Neural cell (in vitro differentiated cells): Measurements from ENCODE around the gene UBE2N. TPM values are rescaled to one million over a fixed set of nuclear protein-coding genes. Genes with fewer than 3 reads are reported as not detected.

ENCODE experiments used
- H2AFZ ChIP-seq: fragments of 200-600, 300-800 bp; sonication (generic), shearing (Covaris generic); 2 replicates; pipeline ENCODE4 v1.6.0; 2014; ENCODE audit warnings: low read depth, mild to moderate bottlenecking, antibody characterized with exemption, low read length, moderate library complexity
- H3F3A ChIP-seq: fragments of 200-600 bp; shearing (Covaris generic); 2 replicates; pipeline ENCODE4 v1.6.1; 2016; ENCODE audit warnings: mild to moderate bottlenecking, moderate library complexity, mixed read lengths, antibody characterized with exemption, low read length; ENCODE audit not compliant: insufficient read depth, poor library complexity, severe bottlenecking
- H3K27ac ChIP-seq: fragments of 200-600, 300-800 bp; sonication (generic), shearing (Covaris generic); 2 replicates; pipeline ENCODE4 v1.5.1; 2014; ENCODE audit warnings: mild to moderate bottlenecking, low read length, moderate library complexity
- H3K27me3 ChIP-seq: fragments of 300-800, 200-600 bp; sonication (generic), shearing (Covaris generic); 2 replicates; pipeline ENCODE4 v1.6.0; 2014; ENCODE audit warnings: mild to moderate bottlenecking, low read depth, low read length, moderate library complexity; ENCODE audit not compliant: insufficient read depth
- H3K36me3 ChIP-seq: fragments of 300-800, 200-600 bp; sonication (generic), shearing (Covaris generic); 2 replicates; pipeline ENCODE4 v1.5.1; 2014; ENCODE audit warnings: mild to moderate bottlenecking, antibody characterized with exemption, low read length, moderate library complexity; ENCODE audit not compliant: insufficient read depth
- H3K4me2 ChIP-seq: fragments of 300-800, 200-600 bp; sonication (generic), shearing (Covaris generic); 2 replicates; pipeline ENCODE4 v1.6.0; 2014; ENCODE audit warnings: mild to moderate bottlenecking, low read length
- H3K4me3 ChIP-seq: fragments of 300-800, 200-600 bp; sonication (generic), shearing (Covaris generic); 2 replicates; pipeline ENCODE4 v1.5.1; 2014; ENCODE audit warnings: mild to moderate bottlenecking, low read length, moderate library complexity
- H3K79me2 ChIP-seq: fragments of 200-600 bp; shearing (Covaris generic); replicated peaks from 2 replicates; pipeline ENCODE4 v1.6.0; 2014; ENCODE audit warnings: mild to moderate bottlenecking, low read length, moderate library complexity; ENCODE audit not compliant: insufficient read depth
- H3K9ac ChIP-seq: fragments of 300-800, 200-600 bp; sonication (generic), shearing (Covaris generic); 2 replicates; pipeline ENCODE4 v1.6.1; 2016; ENCODE audit warnings: mild to moderate bottlenecking, low read length, mixed read lengths
- H3K9me2 ChIP-seq: fragments of 200-600 bp; shearing (Covaris generic); 2 replicates; pipeline ENCODE4 v1.6.1; 2016; ENCODE audit warnings: mild to moderate bottlenecking, low read length, mixed read lengths; ENCODE audit not compliant: insufficient read depth
- H3K9me3 ChIP-seq: fragments of 200-600, 300-800 bp; sonication (generic), shearing (Covaris generic); 2 replicates; pipeline ENCODE4 v1.6.1; 2016; ENCODE audit warnings: mild to moderate bottlenecking, mixed run types, low read length, moderate library complexity, mixed read lengths
- H4K20me1 ChIP-seq: fragments of 200-600 bp; shearing (Covaris generic); 2 replicates; pipeline ENCODE4 v1.6.1; 2016; ENCODE audit warnings: mild to moderate bottlenecking, mixed run types; ENCODE audit not compliant: insufficient read depth
- EP300 ChIP-seq: fragments of 450-650 bp; conservative IDR thresholded peaks from 2 replicates; pipeline ENCODE4 v1.6.1; 2014; ENCODE audit warnings: antibody characterized with exemption, mild to moderate bottlenecking, moderate library complexity; ENCODE audit not compliant: poor library complexity, severe bottlenecking
- EZH2 ChIP-seq: fragments of 200-600, 300-800 bp; shearing (Covaris generic), sonication (generic); IDR thresholded peaks from 2 replicates; pipeline ENCODE4 v1.6.1; 2014; ENCODE audit warnings: antibody characterized with exemption, low read length, borderline replicate concordance, mild to moderate bottlenecking; ENCODE audit not compliant: insufficient read depth, poor library complexity, severe bottlenecking
- MXI1 ChIP-seq: fragments of 450-650 bp; conservative IDR thresholded peaks from 2 replicates; pipeline ENCODE4 v1.6.1; 2014; ENCODE audit warnings: antibody characterized with exemption, mild to moderate bottlenecking; ENCODE audit not compliant: poor library complexity, severe bottlenecking
- POLR2AphosphoS5 ChIP-seq: IDR thresholded peaks from 2 replicates; pipeline ENCODE4 v1.6.1; 2012
- RAD21 ChIP-seq: fragments of 450-650 bp; conservative IDR thresholded peaks from 2 replicates; pipeline ENCODE4 v1.6.1; 2014; ENCODE audit warnings: antibody characterized with exemption, mild to moderate bottlenecking, moderate library complexity
- SMC3 ChIP-seq: fragments of 450-650 bp; conservative IDR thresholded peaks from 2 replicates; pipeline ENCODE4 v1.6.1; 2014; ENCODE audit warnings: antibody characterized with exemption, mild to moderate bottlenecking, moderate library complexity; ENCODE audit not compliant: poor library complexity
- TAF1 ChIP-seq: IDR thresholded peaks from 2 replicates; pipeline ENCODE4 v1.6.1; 2012; ENCODE audit warnings: low read depth
- polyA plus RNA-seq: library from polyadenylated mRNA; depleted of rRNA; stranded (reverse); fragments of >200 nt; gene quantifications from 2 replicates; pipeline ENCODE4 v1.2.3, GENCODE V29; 2014
- TF ChIP-seq, protein P1 (sequence below): fragments of 450-650 bp; IDR thresholded peaks from 2 replicates; pipeline ENCODE4 v1.5.1; 2014; ENCODE audit warnings: antibody characterized with exemption, mild to moderate bottlenecking, moderate library complexity; ENCODE audit not compliant: poor library complexity, severe bottlenecking
- TF ChIP-seq, protein P2 (sequence below): IDR thresholded peaks from 2 replicates; pipeline ENCODE4 v1.6.1; 2012; ENCODE audit warnings: borderline replicate concordance

The UBE2N gene
- polyA plus RNA-seq, 1 donor from 2014 or later: 172 TPM

DNA sequence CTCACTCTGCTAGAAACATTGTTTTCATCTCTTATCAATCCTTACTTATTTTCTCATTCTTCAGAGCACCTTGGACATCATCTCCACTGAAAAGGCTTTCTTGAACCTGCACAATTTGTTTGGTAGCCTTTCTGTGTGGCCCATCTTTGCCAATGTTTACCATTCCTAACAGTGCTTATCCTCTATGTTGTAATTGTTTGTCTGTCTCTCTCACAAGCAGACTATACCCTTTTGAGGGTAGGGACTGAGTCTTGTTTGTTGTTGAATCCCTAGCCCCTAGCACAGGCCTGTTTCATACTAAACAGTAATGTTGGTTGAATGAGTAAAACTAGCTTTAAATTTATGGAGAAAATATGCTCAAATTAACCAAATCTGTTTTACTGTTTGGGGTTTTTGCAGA is 34.8 kb upstream of the UBE2N start:
- H3K79me2 ChIP-seq: peaks cover 17% of the 10 kb centered on the region
- no peak overlapping the region for H2AFZ ChIP-seq
- no peak overlapping the region for H3K27ac ChIP-seq
- H4K20me1 ChIP-seq: no peaks in the 10 kb centered on the region
- no peak overlapping the region for H3K9ac ChIP-seq
- no peak overlapping the region for H3K4me2 ChIP-seq
- H3K27me3 ChIP-seq: no peaks in the 10 kb centered on the region
- H3K9me3 ChIP-seq: no peaks in the 10 kb centered on the region
- H3K4me3 ChIP-seq: no peak overlapping the region
- H3K9me2 ChIP-seq: no peaks in the 10 kb centered on the region
- H3K36me3 ChIP-seq: peaks cover 10% of the 10 kb centered on the region
- H3F3A ChIP-seq: no peaks in the 10 kb centered on the region
- TF ChIP-seq POLR2AphosphoS5: no peak
- TF ChIP-seq TAF1: no peak
- no peak for TF ChIP-seq SMC3

DNA sequence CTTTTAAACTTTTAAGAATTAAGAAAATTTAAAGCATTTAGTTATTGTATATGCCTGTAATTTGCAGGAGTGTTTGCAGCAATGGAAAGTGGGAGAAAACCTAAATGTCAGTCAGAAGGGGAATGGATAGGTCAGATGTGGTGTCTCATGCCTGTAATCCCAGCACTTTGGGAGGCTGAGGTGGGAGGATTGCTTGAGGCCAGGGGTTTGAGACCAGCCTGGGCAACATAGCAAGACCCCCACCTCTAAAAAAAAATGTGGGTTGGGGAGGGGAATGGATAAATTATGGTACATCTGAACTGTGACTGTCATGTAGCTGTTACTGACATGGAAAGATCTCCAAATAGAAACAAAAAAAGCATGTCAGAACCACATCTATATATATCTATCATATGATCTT is 27.6 kb upstream of the UBE2N start:
- Histone ChIP-seq H3K27ac (no peak overlapping the region), H3K9me2 (no peaks in the 10 kb centered on the region), H3K36me3 (peaks cover 3% of the 10 kb centered on the region), H2AFZ (no peak overlapping the region), H4K20me1 (no peaks in the 10 kb centered on the region), H3K4me3 (peak overlapping the region; percentile 67), H3K9ac (no peak overlapping the region), H3F3A (no peaks in the 10 kb centered on the region), H3K4me2 (peak overlapping the region; percentile 97), H3K79me2 (peaks cover 56% of the 10 kb centered on the region), H3K9me3 (no peaks in the 10 kb centered on the region), H3K27me3 (no peaks in the 10 kb centered on the region)
- TF ChIP-seq MXI1: no peak
- no peak for TF ChIP-seq EP300
- TF ChIP-seq EZH2: no peak
- TF ChIP-seq TAF1: no peak
- TF ChIP-seq, protein P1, sequence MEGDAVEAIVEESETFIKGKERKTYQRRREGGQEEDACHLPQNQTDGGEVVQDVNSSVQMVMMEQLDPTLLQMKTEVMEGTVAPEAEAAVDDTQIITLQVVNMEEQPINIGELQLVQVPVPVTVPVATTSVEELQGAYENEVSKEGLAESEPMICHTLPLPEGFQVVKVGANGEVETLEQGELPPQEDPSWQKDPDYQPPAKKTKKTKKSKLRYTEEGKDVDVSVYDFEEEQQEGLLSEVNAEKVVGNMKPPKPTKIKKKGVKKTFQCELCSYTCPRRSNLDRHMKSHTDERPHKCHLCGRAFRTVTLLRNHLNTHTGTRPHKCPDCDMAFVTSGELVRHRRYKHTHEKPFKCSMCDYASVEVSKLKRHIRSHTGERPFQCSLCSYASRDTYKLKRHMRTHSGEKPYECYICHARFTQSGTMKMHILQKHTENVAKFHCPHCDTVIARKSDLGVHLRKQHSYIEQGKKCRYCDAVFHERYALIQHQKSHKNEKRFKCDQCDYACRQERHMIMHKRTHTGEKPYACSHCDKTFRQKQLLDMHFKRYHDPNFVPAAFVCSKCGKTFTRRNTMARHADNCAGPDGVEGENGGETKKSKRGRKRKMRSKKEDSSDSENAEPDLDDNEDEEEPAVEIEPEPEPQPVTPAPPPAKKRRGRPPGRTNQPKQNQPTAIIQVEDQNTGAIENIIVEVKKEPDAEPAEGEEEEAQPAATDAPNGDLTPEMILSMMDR: no peak
- no peak for TF ChIP-seq RAD21
- no peak for TF ChIP-seq SMC3
- no peak for TF ChIP-seq POLR2AphosphoS5
- TF ChIP-seq, protein P2, sequence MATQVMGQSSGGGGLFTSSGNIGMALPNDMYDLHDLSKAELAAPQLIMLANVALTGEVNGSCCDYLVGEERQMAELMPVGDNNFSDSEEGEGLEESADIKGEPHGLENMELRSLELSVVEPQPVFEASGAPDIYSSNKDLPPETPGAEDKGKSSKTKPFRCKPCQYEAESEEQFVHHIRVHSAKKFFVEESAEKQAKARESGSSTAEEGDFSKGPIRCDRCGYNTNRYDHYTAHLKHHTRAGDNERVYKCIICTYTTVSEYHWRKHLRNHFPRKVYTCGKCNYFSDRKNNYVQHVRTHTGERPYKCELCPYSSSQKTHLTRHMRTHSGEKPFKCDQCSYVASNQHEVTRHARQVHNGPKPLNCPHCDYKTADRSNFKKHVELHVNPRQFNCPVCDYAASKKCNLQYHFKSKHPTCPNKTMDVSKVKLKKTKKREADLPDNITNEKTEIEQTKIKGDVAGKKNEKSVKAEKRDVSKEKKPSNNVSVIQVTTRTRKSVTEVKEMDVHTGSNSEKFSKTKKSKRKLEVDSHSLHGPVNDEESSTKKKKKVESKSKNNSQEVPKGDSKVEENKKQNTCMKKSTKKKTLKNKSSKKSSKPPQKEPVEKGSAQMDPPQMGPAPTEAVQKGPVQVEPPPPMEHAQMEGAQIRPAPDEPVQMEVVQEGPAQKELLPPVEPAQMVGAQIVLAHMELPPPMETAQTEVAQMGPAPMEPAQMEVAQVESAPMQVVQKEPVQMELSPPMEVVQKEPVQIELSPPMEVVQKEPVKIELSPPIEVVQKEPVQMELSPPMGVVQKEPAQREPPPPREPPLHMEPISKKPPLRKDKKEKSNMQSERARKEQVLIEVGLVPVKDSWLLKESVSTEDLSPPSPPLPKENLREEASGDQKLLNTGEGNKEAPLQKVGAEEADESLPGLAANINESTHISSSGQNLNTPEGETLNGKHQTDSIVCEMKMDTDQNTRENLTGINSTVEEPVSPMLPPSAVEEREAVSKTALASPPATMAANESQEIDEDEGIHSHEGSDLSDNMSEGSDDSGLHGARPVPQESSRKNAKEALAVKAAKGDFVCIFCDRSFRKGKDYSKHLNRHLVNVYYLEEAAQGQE: no peak

DNA sequence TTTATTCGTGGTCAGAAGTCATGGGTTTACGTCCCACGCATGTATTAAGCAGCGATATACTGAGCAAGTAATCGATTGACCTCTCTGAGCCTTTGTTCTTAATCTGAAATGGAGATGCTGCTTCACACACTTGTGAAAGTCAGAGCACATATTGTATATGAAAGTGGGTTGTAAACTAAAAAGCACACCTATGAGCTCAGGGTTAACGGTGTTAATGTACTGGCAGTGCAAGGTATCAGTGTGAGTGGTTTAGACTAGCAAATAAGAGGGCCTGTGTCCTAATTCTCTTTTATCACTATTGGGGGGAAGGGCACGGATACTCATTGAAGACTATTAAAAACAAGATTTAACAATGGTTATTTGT is 26.2 kb upstream of the UBE2N start:
- Histone ChIP-seq H3K9ac (peak overlapping the region; percentile 97), H4K20me1 (no peaks in the 10 kb centered on the region), H3K27ac (peak overlapping the region; percentile 98), H3K27me3 (no peaks in the 10 kb centered on the region), H2AFZ (peak overlapping the region; percentile 95), H3K9me3 (no peaks in the 10 kb centered on the region), H3K4me3 (peak overlapping the region; percentile 67), H3K36me3 (peaks cover 3% of the 10 kb centered on the region), H3K79me2 (peaks cover 53% of the 10 kb centered on the region), H3K4me2 (peak overlapping the region; percentile 97), H3K9me2 (no peaks in the 10 kb centered on the region), H3F3A (no peaks in the 10 kb centered on the region)
- no peak for TF ChIP-seq SMC3
- TF ChIP-seq, protein P2: no peak
